Fibroblast of skin of scalp (primary cell): ENCODE measurements around the gene IL12RB2.
"Not testable (repeated sequence)": the region's sequence is repeated elsewhere in the genome, so short reads cannot be mapped to it uniquely, and the experiment has no call there.

Experiments
- DNase-seq: peaks from one replicate; pipeline ENCODE4 v3.0.0-alpha.2; 2013

The IL12RB2 gene

GRCh38 chr1:67431869-67432578, 124.4 kb downstream of the IL12RB2 start:
- no peak for DNase-seq

- DNase-seq: no peak
Observed at GRCh38 chr1:67432745-67433144, 125.1 kb downstream of the IL12RB2 start.

DNA sequence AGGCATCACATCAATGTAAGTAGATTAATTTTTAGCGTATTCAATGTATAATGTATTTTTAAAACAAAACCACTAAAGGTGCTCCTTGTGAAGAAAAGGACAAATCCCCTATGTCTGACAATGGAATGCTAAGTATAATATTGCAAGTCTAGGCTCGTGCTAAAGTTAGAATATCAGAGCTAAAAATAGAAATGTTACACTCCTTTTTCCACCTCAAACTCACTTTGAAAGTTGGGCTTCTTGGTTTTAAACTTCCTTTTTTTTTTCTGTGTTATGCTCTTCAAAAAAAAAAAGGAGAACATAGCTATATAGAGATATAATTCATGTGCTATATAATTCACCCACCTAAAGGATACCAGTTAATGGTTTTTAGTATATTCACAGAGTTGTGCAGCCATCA, 126.2 kb downstream of the IL12RB2 start:
- DNase-seq: no peak

DNA sequence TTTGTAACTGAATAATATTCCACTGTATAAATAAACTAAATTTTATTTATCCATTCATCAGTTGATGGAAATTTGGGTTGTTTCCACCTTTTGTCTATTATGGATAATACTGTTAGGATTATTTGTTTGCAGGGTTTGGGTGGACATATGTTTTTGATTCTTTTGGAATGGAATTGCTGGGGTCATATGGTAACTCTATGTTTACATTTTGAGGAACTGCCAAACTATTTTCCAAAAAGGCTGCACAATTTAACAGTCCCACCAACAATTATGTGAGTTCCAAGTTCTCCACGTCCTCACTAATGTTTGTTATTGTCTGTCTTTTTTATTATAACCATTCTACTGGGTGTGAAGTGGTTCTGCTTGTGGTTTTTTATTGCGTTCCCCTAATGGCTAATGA, 126.8 kb downstream of the IL12RB2 start:
- peak; percentile 53 for DNase-seq

GRCh38 chr1:67436511-67437055, 128.9 kb downstream of the IL12RB2 start:
- no peak for DNase-seq

- no peak for DNase-seq
Observed at GRCh38 chr1:67437961-67438360, 130.3 kb downstream of the IL12RB2 start.

- DNase-seq: no peak
Observed at GRCh38 chr1:67439277-67440029, 131.8 kb downstream of the IL12RB2 start.

- DNase-seq: peak; percentile 38
Observed at GRCh38 chr1:67440339-67440738, 132.7 kb downstream of the IL12RB2 start.

DNA sequence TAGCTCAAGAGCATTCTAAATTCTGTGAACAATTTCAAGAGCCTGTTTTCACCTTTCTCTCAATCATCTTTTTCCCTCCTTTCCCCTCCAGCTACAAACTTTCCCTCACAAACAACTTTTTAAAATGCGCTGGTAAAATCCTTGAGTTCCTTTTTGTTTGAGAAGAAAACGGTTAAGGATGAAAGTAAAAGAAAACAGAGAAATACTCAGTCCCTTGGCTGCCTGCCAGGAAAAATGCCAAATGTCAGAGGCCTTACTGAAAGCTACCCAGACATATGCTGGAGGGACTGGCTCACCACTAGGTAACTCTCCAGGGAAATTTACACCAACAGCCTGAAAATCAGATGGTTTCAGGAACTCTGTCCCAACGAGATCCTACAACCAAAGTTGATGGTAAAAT, 133.5 kb downstream of the IL12RB2 start:
- DNase-seq: peak; percentile 62

- DNase-seq: no peak
Observed at GRCh38 chr1:67441739-67442281, 134.1 kb downstream of the IL12RB2 start.

GRCh38 chr1:67446014-67446413, 138.3 kb downstream of the IL12RB2 start:
- not testable (repeated sequence) for DNase-seq
